SK-N-SH treated with all-trans-retinoic acid at 6 μM for 48 hours (cell line): Measurements from ENCODE around the gene LHX5.

Source experiments
- ATAC-seq: fragments of 200-7000 bp; cut with Tn5 transposase; 3 replicates; pipeline ENCODE4 v1.9.1; 2020; ENCODE audit warnings: mild to moderate bottlenecking, moderate library complexity
- ARNTL ChIP-seq: fragments of 450-650 bp; formaldehyde crosslinking; IDR thresholded peaks from 2 replicates; pipeline ENCODE4 v1.5.0; 2020; ENCODE audit warnings: low read depth, mild to moderate bottlenecking, moderate library complexity, borderline replicate concordance
- CREB5 ChIP-seq: fragments of 250-450 bp; sonication (Bioruptor Pico); IDR thresholded peaks from 2 replicates; pipeline ENCODE4 v1.5.1; 2020; ENCODE audit warnings: low read depth, mild to moderate bottlenecking, moderate library complexity
- CSDC2 ChIP-seq: fragments of 250-450 bp; sonication (Bioruptor Pico); IDR thresholded peaks from 2 replicates; pipeline ENCODE4 v1.5.0; 2020; ENCODE audit warnings: mild to moderate bottlenecking, moderate library complexity
- CSRNP3 ChIP-seq: fragments of 250-450 bp; sonication (Bioruptor Pico); IDR thresholded peaks from 2 replicates; pipeline ENCODE4 v1.5.1; 2021; ENCODE audit warnings: mild to moderate bottlenecking, moderate library complexity
- ESRRG ChIP-seq: fragments of 250-450 bp; sonication (Bioruptor Pico); IDR thresholded peaks from 2 replicates; pipeline ENCODE4 v1.6.1; 2021; ENCODE audit warnings: mild to moderate bottlenecking
- GLIS3 ChIP-seq: fragments of 250-450 bp; sonication (Bioruptor Pico); IDR thresholded peaks from 2 replicates; pipeline ENCODE4 v1.5.0; 2020; ENCODE audit warnings: mild to moderate bottlenecking, moderate library complexity
- ISL1 ChIP-seq: fragments of 250-450 bp; sonication (Bioruptor Pico); IDR thresholded peaks from 2 replicates; pipeline ENCODE4 v2.1.2; 2022; ENCODE audit warnings: mild to moderate bottlenecking, moderate library complexity
- OSR1 ChIP-seq: fragments of 250-450 bp; sonication (Bioruptor Pico); IDR thresholded peaks from 2 replicates; pipeline ENCODE4 v1.8.0; 2022; ENCODE audit warnings: moderate library complexity, mild to moderate bottlenecking, inconsistent platforms
- PATZ1 ChIP-seq: fragments of 250-450 bp; sonication (Bioruptor Pico); IDR thresholded peaks from 2 replicates; pipeline ENCODE4 v1.8.0; 2020; ENCODE audit warnings: mild to moderate bottlenecking, moderate library complexity, borderline replicate concordance
- RARB ChIP-seq: fragments of 250-450 bp; sonication (Bioruptor Pico); IDR thresholded peaks from 2 replicates; pipeline ENCODE4 v1.8.0; 2021; ENCODE audit warnings: mild to moderate bottlenecking, moderate library complexity
- SNAI2 ChIP-seq: fragments of 250-450 bp; sonication (Bioruptor Pico); IDR thresholded peaks from 2 replicates; pipeline ENCODE4 v1.5.0; 2020; ENCODE audit warnings: mild to moderate bottlenecking, moderate library complexity
- TOX ChIP-seq: fragments of 250-450 bp; sonication (Bioruptor Pico); IDR thresholded peaks from 2 replicates; pipeline ENCODE4 v1.8.0; 2021; ENCODE audit warnings: mild to moderate bottlenecking, moderate library complexity, borderline replicate concordance
- TSHZ2 ChIP-seq: fragments of 250-450 bp; sonication (Bioruptor Pico); IDR thresholded peaks from 2 replicates; pipeline ENCODE4 v1.5.0; 2020; ENCODE audit warnings: mild to moderate bottlenecking, moderate library complexity
- ZC3H10 ChIP-seq: fragments of 250-450 bp; sonication (Bioruptor Pico); IDR thresholded peaks from 2 replicates; pipeline ENCODE4 v1.5.1; 2021; ENCODE audit warnings: mild to moderate bottlenecking, moderate library complexity
- ZFP3 ChIP-seq: fragments of 250-450 bp; sonication (Bioruptor Pico); IDR thresholded peaks from 2 replicates; pipeline ENCODE4 v1.5.0; 2020; ENCODE audit warnings: mild to moderate bottlenecking, moderate library complexity
- ZFP30 ChIP-seq: fragments of 450-650 bp; formaldehyde crosslinking; IDR thresholded peaks from 2 replicates; pipeline ENCODE4 v1.5.0; 2022; ENCODE audit warnings: mild to moderate bottlenecking, moderate library complexity
- ZNF565 ChIP-seq: fragments of 450-650 bp; formaldehyde crosslinking; conservative IDR thresholded peaks from 2 replicates; pipeline ENCODE4 v1.5.0; 2020; ENCODE audit warnings: low read depth, mild to moderate bottlenecking, moderate library complexity
- ZNF70 ChIP-seq: fragments of 450-650 bp; formaldehyde crosslinking; IDR thresholded peaks from 2 replicates; pipeline ENCODE4 v1.5.0; 2020; ENCODE audit warnings: mild to moderate bottlenecking, moderate library complexity
- ZNF8 ChIP-seq: fragments of 450-650 bp; formaldehyde crosslinking; IDR thresholded peaks from 2 replicates; pipeline ENCODE4 v1.5.0; 2020; ENCODE audit warnings: mild to moderate bottlenecking, moderate library complexity
- TF ChIP-seq, protein P1 (sequence below): fragments of 250-450 bp; sonication (Bioruptor Pico); IDR thresholded peaks from 2 replicates; pipeline ENCODE4 v1.8.0; 2021; ENCODE audit warnings: low read depth, mild to moderate bottlenecking, moderate library complexity, borderline replicate concordance

LHX5 gene

DNA sequence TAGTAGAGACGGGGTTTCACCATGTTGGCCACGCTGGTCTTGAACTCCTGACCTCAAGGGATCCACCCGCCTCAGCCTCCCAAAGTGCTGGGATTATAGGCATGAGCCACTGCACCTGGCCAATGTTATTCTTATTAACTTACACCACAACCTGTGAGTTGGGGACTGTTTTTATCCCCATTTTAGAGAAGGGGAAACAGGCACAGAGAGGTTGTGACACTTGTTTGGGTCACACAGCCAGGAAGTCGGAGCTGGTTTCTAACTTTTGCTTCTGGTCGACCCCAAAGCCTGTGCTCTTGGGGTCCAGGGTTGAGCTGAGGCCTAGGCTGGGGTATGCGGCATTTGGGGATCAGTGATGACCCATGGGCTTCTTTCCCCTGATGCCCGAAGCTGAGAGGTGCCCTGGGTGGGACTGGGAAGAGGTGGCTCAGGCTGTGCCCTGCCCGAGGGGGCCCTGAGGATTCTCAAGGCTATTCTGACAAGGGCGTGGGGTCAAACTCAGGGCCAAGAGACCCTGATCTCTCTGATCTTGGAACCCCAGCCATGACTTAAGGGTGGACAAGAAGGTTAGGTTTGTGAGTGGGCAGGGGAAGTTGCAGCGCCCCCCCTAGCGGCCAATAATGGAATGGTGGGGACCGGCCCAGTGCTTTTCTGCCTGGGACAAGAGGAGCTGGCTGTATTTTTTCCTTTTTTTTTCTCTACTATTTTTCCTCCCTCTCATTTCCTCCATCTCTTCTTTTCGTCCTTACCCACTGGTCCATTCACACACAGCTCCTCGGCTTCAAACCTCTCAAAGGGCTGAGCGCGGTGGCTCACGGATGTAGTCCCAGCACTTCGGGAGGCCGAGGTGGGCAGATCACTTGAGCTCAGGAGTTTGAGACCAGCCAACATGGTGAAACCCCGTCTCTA is 46.5 kb downstream of the LHX5 start:
- peak; percentile 53 for ATAC-seq
- TF ChIP-seq ZNF70 (CRISPR knock-in tag) = no peak
- TF ChIP-seq, protein P1, sequence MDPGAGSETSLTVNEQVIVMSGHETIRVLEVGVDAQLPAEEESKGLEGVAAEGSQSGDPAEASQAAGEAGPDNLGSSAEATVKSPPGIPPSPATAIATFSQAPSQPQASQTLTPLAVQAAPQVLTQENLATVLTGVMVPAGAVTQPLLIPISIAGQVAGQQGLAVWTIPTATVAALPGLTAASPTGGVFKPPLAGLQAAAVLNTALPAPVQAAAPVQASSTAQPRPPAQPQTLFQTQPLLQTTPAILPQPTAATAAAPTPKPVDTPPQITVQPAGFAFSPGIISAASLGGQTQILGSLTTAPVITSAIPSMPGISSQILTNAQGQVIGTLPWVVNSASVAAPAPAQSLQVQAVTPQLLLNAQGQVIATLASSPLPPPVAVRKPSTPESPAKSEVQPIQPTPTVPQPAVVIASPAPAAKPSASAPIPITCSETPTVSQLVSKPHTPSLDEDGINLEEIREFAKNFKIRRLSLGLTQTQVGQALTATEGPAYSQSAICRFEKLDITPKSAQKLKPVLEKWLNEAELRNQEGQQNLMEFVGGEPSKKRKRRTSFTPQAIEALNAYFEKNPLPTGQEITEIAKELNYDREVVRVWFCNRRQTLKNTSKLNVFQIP (CRISPR knock-in tag) = no peak
- TF ChIP-seq CSDC2 (CRISPR knock-in tag) = no peak
- no peak for TF ChIP-seq ZFP30 (CRISPR knock-in tag)
- no peak for TF ChIP-seq ZC3H10
- TF ChIP-seq ZNF565 (CRISPR knock-in tag) = no peak
- no peak for TF ChIP-seq ESRRG (CRISPR knock-in tag)
- TF ChIP-seq ZFP3 = no peak
- TF ChIP-seq OSR1 (CRISPR knock-in tag) = no peak
- TF ChIP-seq ZNF8 = no peak

GRCh38 chr12:113424456-113424855 is 47.2 kb downstream of the LHX5 start:
- TF ChIP-seq ZNF565 (CRISPR knock-in tag) (no peak), ZFP30 (CRISPR knock-in tag) (no peak), RARB (CRISPR knock-in tag) (no peak), TSHZ2 (CRISPR knock-in tag) (no peak), SNAI2 (CRISPR knock-in tag) (no peak), TOX (CRISPR knock-in tag) (no peak), ESRRG (CRISPR knock-in tag) (no peak), ZNF70 (CRISPR knock-in tag) (no peak), PATZ1 (CRISPR knock-in tag) (no peak), GLIS3 (CRISPR knock-in tag) (no peak), CREB5 (CRISPR knock-in tag) (no peak), CSDC2 (CRISPR knock-in tag) (no peak), ISL1 (CRISPR knock-in tag) (no peak), ARNTL (no peak), CSRNP3 (no peak)
- ATAC-seq = no peak
